H9 (cell line): ENCODE results near the gene LILRB3. TPM values are rescaled to one million over a fixed set of nuclear protein-coding genes. Genes with fewer than 3 reads are reported as not detected.

ENCODE experiments used
- DNase-seq: peaks from one replicate; pipeline ENCODE4 v3.0.0-alpha.2; 2017
- H2AFZ ChIP-seq: one replicate; pipeline ENCODE4 v1.6.1; 2013; ENCODE audit warnings: mild to moderate bottlenecking, low read length, control low read depth, moderate library complexity
- H2AK5ac ChIP-seq: 2 replicates; pipeline ENCODE4 v1.6.1; 2013; ENCODE audit warnings: low read length, control low read depth, mixed read lengths; ENCODE audit not compliant: insufficient read length
- H2BK120ac ChIP-seq: one replicate; pipeline ENCODE4 v1.6.1; 2013; ENCODE audit warnings: low read depth, mild to moderate bottlenecking, low read length, control low read depth, inconsistent platforms; ENCODE audit not compliant: poor library complexity, severe bottlenecking
- H2BK12ac ChIP-seq: 2 replicates; pipeline ENCODE4 v1.6.1; 2013; ENCODE audit warnings: low read length, control low read depth, mixed read lengths, low read depth; ENCODE audit not compliant: insufficient read length
- H2BK15ac ChIP-seq: 2 replicates; pipeline ENCODE4 v1.6.1; 2013; ENCODE audit warnings: low read depth, low read length, control low read depth
- H2BK20ac ChIP-seq: one replicate; pipeline ENCODE4 v1.6.1; 2013; ENCODE audit warnings: low read depth, mild to moderate bottlenecking, low read length, control low read depth, inconsistent platforms; ENCODE audit not compliant: poor library complexity, severe bottlenecking
- H2BK5ac ChIP-seq: 2 replicates; pipeline ENCODE4 v1.6.1; 2013; ENCODE audit warnings: low read length, control low read depth, mixed read lengths; ENCODE audit not compliant: insufficient read length
- H3K14ac ChIP-seq: 2 replicates; pipeline ENCODE4 v1.6.1; 2013; ENCODE audit warnings: low read length, control low read depth; ENCODE audit not compliant: insufficient read depth
- H3K18ac ChIP-seq: 2 replicates; pipeline ENCODE4 v1.6.1; 2013; ENCODE audit warnings: low read depth, mild to moderate bottlenecking, mixed read lengths, low read length, control low read depth; ENCODE audit not compliant: insufficient read length
- H3K23ac ChIP-seq: 2 replicates; pipeline ENCODE4 v1.6.1; 2013; ENCODE audit warnings: low read length, control low read depth, mixed read lengths, low read depth; ENCODE audit not compliant: insufficient read length
- H3K23me2 ChIP-seq: 2 replicates; pipeline ENCODE4 v1.6.1; 2013; ENCODE audit warnings: low read depth, mild to moderate bottlenecking, mixed read lengths, low read length, control low read depth; ENCODE audit not compliant: insufficient read length, poor library complexity, severe bottlenecking
- H3K27ac ChIP-seq: 2 replicates; pipeline ENCODE4 v1.5.1; 2013; ENCODE audit warnings: low read length, control low read depth, mixed read lengths, low read depth; ENCODE audit not compliant: insufficient read length
- H3K27me3 ChIP-seq: 2 replicates; pipeline ENCODE4 v1.6.1; 2013; ENCODE audit warnings: low read length, control low read depth, inconsistent platforms; ENCODE audit not compliant: insufficient read depth
- H3K4ac ChIP-seq: 2 replicates; pipeline ENCODE4 v1.6.1; 2013; ENCODE audit warnings: low read depth, mild to moderate bottlenecking, control low read depth, inconsistent platforms, low read length, moderate library complexity
- H3K4me1 ChIP-seq: 2 replicates; pipeline ENCODE4 v1.6.1; 2013; ENCODE audit warnings: low read length, control low read depth, inconsistent platforms; ENCODE audit not compliant: insufficient read depth
- H3K4me2 ChIP-seq: 2 replicates; pipeline ENCODE4 v1.6.1; 2013; ENCODE audit warnings: low read length, control low read depth, mixed read lengths; ENCODE audit not compliant: insufficient read length, insufficient read depth
- H3K56ac ChIP-seq: 2 replicates; pipeline ENCODE4 v1.6.1; 2013; ENCODE audit warnings: low read depth, mild to moderate bottlenecking, mixed read lengths, low read length, control low read depth; ENCODE audit not compliant: insufficient read length
- H3K79me1 ChIP-seq: 2 replicates; pipeline ENCODE4 v1.6.1; 2013; ENCODE audit warnings: low read depth, mild to moderate bottlenecking, moderate library complexity, low read length, control low read depth, inconsistent platforms; ENCODE audit not compliant: insufficient read depth, poor library complexity, severe bottlenecking
- H3K79me2 ChIP-seq: 2 replicates; pipeline ENCODE4 v1.6.1; 2013; ENCODE audit warnings: low read length, control low read depth, inconsistent platforms; ENCODE audit not compliant: insufficient read depth
- H3K9ac ChIP-seq: 2 replicates; pipeline ENCODE4 v1.6.1; 2013; ENCODE audit warnings: low read length, control low read depth, mixed read lengths; ENCODE audit not compliant: insufficient read length; ENCODE audit errors: extremely low read depth
- H3K9me3 ChIP-seq: one replicate; pipeline ENCODE4 v1.6.1; 2013; ENCODE audit warnings: low read depth, low read length, inconsistent platforms; ENCODE audit not compliant: control insufficient read depth
- H3T11ph ChIP-seq: one replicate; pipeline ENCODE4 v1.6.1; 2013; ENCODE audit warnings: mild to moderate bottlenecking, low read length, control low read depth, inconsistent platforms
- H4K20me1 ChIP-seq: one replicate; pipeline ENCODE4 v1.6.1; 2013; ENCODE audit not compliant: control insufficient read depth, insufficient read length, insufficient read depth
- H4K5ac ChIP-seq: 2 replicates; pipeline ENCODE4 v1.6.1; 2013; ENCODE audit warnings: low read depth, mild to moderate bottlenecking, mixed read lengths, low read length, control low read depth; ENCODE audit not compliant: insufficient read length
- H4K8ac ChIP-seq: replicated peaks from 2 replicates; pipeline ENCODE4 v1.6.1; 2013; ENCODE audit warnings: low read length, control low read depth, mixed read lengths, low read depth; ENCODE audit not compliant: insufficient read length
- H4K91ac ChIP-seq: 2 replicates; pipeline ENCODE4 v1.6.1; 2013; ENCODE audit warnings: low read depth, mild to moderate bottlenecking, moderate library complexity, mixed read lengths, low read length, control low read depth; ENCODE audit not compliant: insufficient read length
- H3K27ac Mint-ChIP-seq, 3 experiments: 2 replicates in 2 of 3; 3 replicates in 1 of 3; pipeline ENCODE4 v1.8.0; 2020 to 2021; ENCODE audit warnings: mixed read lengths in 3 of 3, mild to moderate bottlenecking in 1 of 3, moderate library complexity in 1 of 3
- H3K27me3 Mint-ChIP-seq: 2 replicates; pipeline ENCODE4 v1.8.0; 2021; ENCODE audit warnings: low read depth, mild to moderate bottlenecking, moderate library complexity, mixed read lengths
- H3K36me3 Mint-ChIP-seq, 3 experiments: 2 replicates in 2 of 3; 3 replicates in 1 of 3; pipeline ENCODE4 v1.8.0; 2020 to 2021; ENCODE audit warnings: low read depth in 3 of 3, mixed read lengths in 3 of 3; ENCODE audit not compliant: insufficient read depth in 1 of 3
- H3K4me1 Mint-ChIP-seq, 2 experiments: 2 replicates each; pipeline ENCODE4 v1.8.0; 2020; ENCODE audit warnings: mixed read lengths in 2 of 2
- H3K4me3 Mint-ChIP-seq, 2 experiments: 2 replicates in 1 of 2; 3 replicates in 1 of 2; pipeline ENCODE4 v1.8.0; 2020 to 2021; ENCODE audit warnings: mild to moderate bottlenecking in 2 of 2, mixed read lengths in 2 of 2, moderate library complexity in 1 of 2
- H3K9me3 Mint-ChIP-seq, 2 experiments: 2 replicates in 1 of 2; 3 replicates in 1 of 2; pipeline ENCODE4 v1.8.0; 2020; ENCODE audit warnings: mild to moderate bottlenecking in 2 of 2, mixed read lengths in 2 of 2, moderate library complexity in 1 of 2
- WGBS: extraction: QIAGEN DNeasy Blood & Tissue Kit; methylation state at CpG from one replicate; pipeline ENCODE4 v1.1.7; 2013; ENCODE audit warnings: missing lambda C conversion rate, low lambda C conversion rate, mixed read lengths; ENCODE audit not compliant: insufficient read length; ENCODE audit errors: extremely low coverage; 5-methylcytosine and 5-hydroxymethylcytosine counted together
- total RNA-seq: library from RNA; stranded (reverse); gene quantifications from 2 replicates; pipeline ENCODE4 v1.2.1, GENCODE V29; 2021
- TF ChIP-seq, protein P1 (sequence below): fragments of 200-600 bp; sonication (generic); conservative IDR thresholded peaks from 3 replicates; pipeline ENCODE4 v1.8.0; 2021; ENCODE audit warnings: antibody characterized with exemption, mild to moderate bottlenecking

The LILRB3 gene
- total RNA-seq, 1 experiment from 2014 or later, result not detected

DNA sequence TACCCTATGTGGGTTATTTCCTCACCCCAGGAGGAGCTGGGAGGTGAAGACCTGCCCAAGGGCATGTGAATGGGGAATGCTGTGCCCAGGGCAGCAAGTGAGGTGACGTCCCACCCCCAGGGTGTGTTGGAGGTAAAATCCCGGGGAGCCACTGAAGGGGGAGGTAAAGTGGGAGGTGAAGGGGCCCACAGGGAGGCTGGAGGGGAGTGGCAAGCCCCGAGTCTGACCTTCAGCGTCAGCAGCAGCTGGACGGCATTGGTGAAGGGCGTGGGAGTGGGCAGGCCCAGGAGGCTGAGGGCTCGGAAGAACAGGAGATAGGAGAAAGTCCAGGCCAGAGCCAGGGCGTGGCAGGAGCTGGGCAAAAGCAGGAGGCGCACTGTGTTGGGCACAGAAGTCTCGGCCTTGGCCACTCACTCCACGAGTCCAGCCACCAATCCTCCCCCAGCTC lies 35.8 kb downstream of the LILRB3 start:
- Histone ChIP-seq H3K27ac (no peak overlapping the region), H3K4me2 (no peak overlapping the region), H2BK15ac (no peak overlapping the region), H4K20me1 (peaks cover 3% of the 10 kb centered on the region), H3K4me1 (peaks cover under 1% of the 10 kb centered on the region; the same call in 1 of the 2 replicates), H3T11ph (no peak overlapping the region), H3K56ac (no peak overlapping the region), H4K8ac (no peak overlapping the region), H2AK5ac (no peak overlapping the region), H2BK12ac (no peak overlapping the region), H3K14ac (no peak overlapping the region), H2AFZ (no peak overlapping the region), H3K23me2 (peaks cover 10% of the 10 kb centered on the region), H3K4ac (no peak overlapping the region), H2BK120ac (no peak overlapping the region), H3K79me2 (no peaks in the 10 kb centered on the region), H3K18ac (no peak overlapping the region), H4K91ac (no peak overlapping the region), H4K5ac (no peak overlapping the region), H3K9me3 (no peaks in the 10 kb centered on the region), H3K27me3 (no peaks in the 10 kb centered on the region), H3K23ac (no peak overlapping the region), H3K9ac (no peak overlapping the region), H2BK20ac (no peak overlapping the region), H2BK5ac (no peak overlapping the region), H3K79me1 (no peaks in the 10 kb centered on the region)
- Mint-ChIP-seq H3K4me3 (peak overlapping the region; percentile 87 to 93; a peak in 4 of 5 replicates), H3K27me3 (no peaks in the 10 kb centered on the region), H3K36me3 (peaks cover 20 to 45% (median 43%) of the 10 kb centered on the region in 3 experiments), H3K9me3 (no peaks in the 10 kb centered on the region), H3K27ac (peak overlapping the region in 1 of 3 experiments; percentile 52; a peak in 1 of 7 replicates), H3K4me1 (peaks cover 8 to 18% of the 10 kb centered on the region in 2 experiments)
- peak; percentile 22 for DNase-seq
- TF ChIP-seq, protein P1, sequence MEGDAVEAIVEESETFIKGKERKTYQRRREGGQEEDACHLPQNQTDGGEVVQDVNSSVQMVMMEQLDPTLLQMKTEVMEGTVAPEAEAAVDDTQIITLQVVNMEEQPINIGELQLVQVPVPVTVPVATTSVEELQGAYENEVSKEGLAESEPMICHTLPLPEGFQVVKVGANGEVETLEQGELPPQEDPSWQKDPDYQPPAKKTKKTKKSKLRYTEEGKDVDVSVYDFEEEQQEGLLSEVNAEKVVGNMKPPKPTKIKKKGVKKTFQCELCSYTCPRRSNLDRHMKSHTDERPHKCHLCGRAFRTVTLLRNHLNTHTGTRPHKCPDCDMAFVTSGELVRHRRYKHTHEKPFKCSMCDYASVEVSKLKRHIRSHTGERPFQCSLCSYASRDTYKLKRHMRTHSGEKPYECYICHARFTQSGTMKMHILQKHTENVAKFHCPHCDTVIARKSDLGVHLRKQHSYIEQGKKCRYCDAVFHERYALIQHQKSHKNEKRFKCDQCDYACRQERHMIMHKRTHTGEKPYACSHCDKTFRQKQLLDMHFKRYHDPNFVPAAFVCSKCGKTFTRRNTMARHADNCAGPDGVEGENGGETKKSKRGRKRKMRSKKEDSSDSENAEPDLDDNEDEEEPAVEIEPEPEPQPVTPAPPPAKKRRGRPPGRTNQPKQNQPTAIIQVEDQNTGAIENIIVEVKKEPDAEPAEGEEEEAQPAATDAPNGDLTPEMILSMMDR, result no peak
- no CpG with 5 or more reads among the region's 11 CpGs for WGBS
